GM19467 (cell line): ENCODE measurements around the gene TEX54.
"Not testable (repeated sequence)": the region's sequence is repeated elsewhere in the genome, so short reads cannot be mapped to it uniquely, and the experiment has no call there.

ENCODE experiments used
- ATAC-seq: cut with Tn5 transposase; IDR thresholded peaks from one replicate; pipeline ENCODE4 v1.9.1; 2021; ENCODE audit warnings: mild to moderate bottlenecking, moderate library complexity; ENCODE audit not compliant: unreplicated experiment

Gene TEX54

GRCh38 chr11:62855571-62856332 lies 23.1 kb upstream of the TEX54 start:
- ATAC-seq = peak; percentile 84

GRCh38 chr11:62854825-62855570 lies 22.4 kb upstream of the TEX54 start:
- no peak for ATAC-seq

GRCh38 chr11:62854013-62854824 lies 21.6 kb upstream of the TEX54 start:
- no peak for ATAC-seq

- no peak for ATAC-seq
Measured at GRCh38 chr11:62853279-62853965, 20.8 kb upstream of the TEX54 start.

GRCh38 chr11:62852523-62853188 lies 20.0 kb upstream of the TEX54 start:
- no peak for ATAC-seq

- ATAC-seq = no peak
Measured at GRCh38 chr11:62851807-62852522, 19.3 kb upstream of the TEX54 start.

GRCh38 chr11:62850911-62851806 lies 18.5 kb upstream of the TEX54 start:
- no peak for ATAC-seq

GRCh38 chr11:62847767-62848314 lies 15.2 kb upstream of the TEX54 start:
- ATAC-seq = no peak

- no peak for ATAC-seq
Measured at GRCh38 chr11:62846177-62846576, 13.5 kb upstream of the TEX54 start.

- ATAC-seq = no peak
Measured at GRCh38 chr11:62844154-62844553, 11.5 kb upstream of the TEX54 start.

- no peak for ATAC-seq
Measured at GRCh38 chr11:62843466-62843865, 10.8 kb upstream of the TEX54 start.

- not testable (repeated sequence) for ATAC-seq
Measured at GRCh38 chr11:62842891-62843290, 10.2 kb upstream of the TEX54 start.

- ATAC-seq = no peak
Measured at GRCh38 chr11:62842171-62842741, 9.6 kb upstream of the TEX54 start.

GRCh38 chr11:62841361-62842170 lies 8.9 kb upstream of the TEX54 start:
- peak; percentile 47 for ATAC-seq

GRCh38 chr11:62840721-62841360 lies 8.2 kb upstream of the TEX54 start:
- ATAC-seq = not testable (repeated sequence)

GRCh38 chr11:62839050-62839945 lies 6.7 kb upstream of the TEX54 start, which contains the start of gene WDR74:
Gene WDR74 (minus strand): TSS chr11:62839590. CDS start chr11:62839570, 20 bp downstream.
- ATAC-seq = peak; percentile 49
